Measurements from ENCODE around the gene APBA2. TPM values are rescaled to one million over a fixed set of nuclear protein-coding genes. Genes with fewer than 3 reads are reported as not detected.

APBA2 gene
- total RNA-seq, 3 donors from 2014 or later = 0.64 to 6.9 (median 5.0) TPM

- DNase-seq (ENCODE audit: low spot score in 2 of 2) = peak in 1 of 2 donors; percentile 17
- H3K9me3 ChIP-seq = no peaks in the 10 kb centered on the region
Observed at GRCh38 chr15:28913171-28913765, 27.5 kb downstream of the APBA2 start.

GRCh38 chr15:28914046-28914445 lies 28.3 kb downstream of the APBA2 start:
- TF ChIP-seq CTCF (IDR thresholded peaks at IDR 0.05) (no peak), POLR2AphosphoS5 (IDR thresholded peaks at IDR 0.05) (no peak), POLR2A (IDR thresholded peaks at IDR 0.05) (no peak)
- H3K4me3 ChIP-seq = no peak overlapping the region
- no peaks in the 10 kb centered on the region for H3K4me1 ChIP-seq
- intact Hi-C loops (cut with DNase I; ENCODE audit: low total_unique reads) = no loop called here
- no peaks in the 10 kb centered on the region for H3K9me3 ChIP-seq
- H3K27ac ChIP-seq = no peak overlapping the region
- no peaks in the 10 kb centered on the region for H3K36me3 ChIP-seq
- H3K27me3 ChIP-seq = no peaks in the 10 kb centered on the region
- no peak for DNase-seq (ENCODE audit: low spot score in 2 of 2)

More at GRCh38 chr15:28913171-28913765, 27.5 kb downstream of the APBA2 start:
- Histone ChIP-seq H3K27me3 (no peaks in the 10 kb centered on the region), H3K36me3 (no peaks in the 10 kb centered on the region), H3K4me1 (no peaks in the 10 kb centered on the region), H3K27ac (no peak overlapping the region), H3K4me3 (no peak overlapping the region)
- intact Hi-C loops (cut with DNase I; ENCODE audit: low total_unique reads) = no loop called here
- TF ChIP-seq POLR2AphosphoS5 (IDR thresholded peaks at IDR 0.05) (no peak), POLR2A (IDR thresholded peaks at IDR 0.05) (no peak), CTCF (IDR thresholded peaks at IDR 0.05) (no peak)

GRCh38 chr15:28914483-28915023 lies 28.8 kb downstream of the APBA2 start:
- Histone ChIP-seq H3K36me3 (no peaks in the 10 kb centered on the region), H3K27ac (no peak overlapping the region), H3K27me3 (no peaks in the 10 kb centered on the region), H3K4me3 (no peak overlapping the region), H3K4me1 (no peaks in the 10 kb centered on the region), H3K9me3 (no peaks in the 10 kb centered on the region)
- DNase-seq (ENCODE audit: low spot score in 2 of 2) = no peak
- TF ChIP-seq POLR2A (IDR thresholded peaks at IDR 0.05) = no peak
- no peak for TF ChIP-seq CTCF (IDR thresholded peaks at IDR 0.05)
- TF ChIP-seq POLR2AphosphoS5 (IDR thresholded peaks at IDR 0.05) = no peak
- intact Hi-C loops (cut with DNase I; ENCODE audit: low total_unique reads) = no loop called here

GRCh38 chr15:28915041-28915810 lies 29.5 kb downstream of the APBA2 start:
- Histone ChIP-seq H3K36me3 (no peaks in the 10 kb centered on the region), H3K4me3 (no peak overlapping the region), H3K9me3 (no peaks in the 10 kb centered on the region), H3K27me3 (no peaks in the 10 kb centered on the region), H3K27ac (no peak overlapping the region), H3K4me1 (no peaks in the 10 kb centered on the region)
- TF ChIP-seq CTCF (IDR thresholded peaks at IDR 0.05) = no peak
- TF ChIP-seq POLR2AphosphoS5 (IDR thresholded peaks at IDR 0.05) = no peak
- intact Hi-C loops (cut with DNase I; ENCODE audit: low total_unique reads) = no loop called here
- no peak for DNase-seq (ENCODE audit: low spot score in 2 of 2)

- no peaks in the 10 kb centered on the region for H3K27me3 ChIP-seq
- no peaks in the 10 kb centered on the region for H3K4me1 ChIP-seq
- intact Hi-C loops (cut with DNase I; ENCODE audit: low total_unique reads) = no loop called here
- no peaks in the 10 kb centered on the region for H3K9me3 ChIP-seq
- no peak for DNase-seq (ENCODE audit: low spot score in 2 of 2)
- H3K4me3 ChIP-seq = no peak overlapping the region
- H3K27ac ChIP-seq = no peak overlapping the region
- no peak for TF ChIP-seq POLR2AphosphoS5 (IDR thresholded peaks at IDR 0.05)
- TF ChIP-seq POLR2A (IDR thresholded peaks at IDR 0.05) = no peak
- TF ChIP-seq CTCF (IDR thresholded peaks at IDR 0.05) = no peak
- H3K36me3 ChIP-seq = no peaks in the 10 kb centered on the region
Observed at GRCh38 chr15:28915935-28916334, 30.2 kb downstream of the APBA2 start.
